Vagina (tissue), 2 donors: ENCODE results near the gene ZDHHC20.

Source experiments
- CTCF ChIP-seq, 3 experiments: fragments of 450-650 bp in 2 of 3; fragments of 200-600 bp in 1 of 3; sonication (generic) in 1 of 3; IDR thresholded peaks; one replicate each; pipeline ENCODE4 v1.5.1; 2017 to 2019; ENCODE audit warnings: antibody characterized with exemption in 3 of 3, mild to moderate bottlenecking in 2 of 3, moderate library complexity in 2 of 3
- POLR2AphosphoS5 ChIP-seq, 2 donors: sonication (generic); formaldehyde crosslinking; IDR thresholded peaks; one replicate each; pipeline ENCODE4 v1.9.0; 2017; ENCODE audit warnings: antibody characterized with exemption in 2 of 2, mild to moderate bottlenecking in 2 of 2, low read depth in 1 of 2; ENCODE audit not compliant: insufficient read depth in 1 of 2

DNA sequence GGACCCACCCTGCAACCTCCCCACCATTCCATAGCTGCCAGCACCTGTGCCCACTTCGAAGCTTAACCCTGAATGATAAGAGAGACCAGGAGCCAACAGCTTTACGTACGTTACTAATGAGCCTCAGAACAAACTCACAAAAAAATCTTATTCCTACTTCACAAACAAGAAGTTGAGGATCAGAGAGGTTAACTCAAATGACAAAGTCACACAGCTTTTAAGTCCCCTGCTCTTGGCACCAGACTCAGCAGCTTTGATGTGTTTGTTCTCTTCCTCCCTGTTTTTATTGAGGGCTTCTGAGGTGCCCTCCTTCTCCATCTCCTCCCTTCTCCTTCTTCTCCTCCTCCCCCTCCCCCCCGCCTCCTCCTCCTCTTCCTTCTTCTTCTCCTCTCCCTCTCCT is 115.4 kb downstream of the ZDHHC20 start:
- TF ChIP-seq CTCF (IDR thresholded peaks at IDR 0.05) (no peak), POLR2AphosphoS5 (IDR thresholded peaks at IDR 0.05; ENCODE audit: insufficient read depth in 1 of 2, low read depth in 1 of 2) (no peak)
